Stimulated activated CD8-positive, alpha-beta memory T cell treated with anti-CD3 and anti-CD28 coated beads, Interleukin-4, amount 100 ng/mL, for 1 hour (primary cell): Measurements from ENCODE around the gene SPON1.
"Not testable (repeated sequence)": the region's sequence is repeated elsewhere in the genome, so short reads cannot be mapped to it uniquely, and the experiment has no call there.

Experiments
- DNase-seq, 2 donors: peaks; one replicate each; pipeline ENCODE4 v3.0.0-alpha.2; 2020; ENCODE audit warnings: low read depth in 2 of 2, low spot score in 1 of 2

SPON1 gene

GRCh38 chr11:14079797-14080196, 117.3 kb downstream of the SPON1 start:
- no peak for DNase-seq

GRCh38 chr11:14081581-14082231, 119.2 kb downstream of the SPON1 start:
- no peak for DNase-seq

- no peak for DNase-seq
Measured at GRCh38 chr11:14082338-14082737, 119.8 kb downstream of the SPON1 start.

- DNase-seq, result not testable (repeated sequence)
Measured at GRCh38 chr11:14088861-14089260, 126.3 kb downstream of the SPON1 start.

GRCh38 chr11:14089690-14090462, 127.4 kb downstream of the SPON1 start:
- DNase-seq, result no peak

- DNase-seq, result not testable (repeated sequence)
Measured at GRCh38 chr11:14090631-14091030, 128.1 kb downstream of the SPON1 start.

- no peak for DNase-seq
Measured at GRCh38 chr11:14093065-14093464, 130.5 kb downstream of the SPON1 start.

- DNase-seq, result no peak
Measured at GRCh38 chr11:14094481-14095037, 132.0 kb downstream of the SPON1 start.

- DNase-seq, result no peak
Measured at GRCh38 chr11:14095882-14096281, 133.4 kb downstream of the SPON1 start.

GRCh38 chr11:14096606-14097005, 134.1 kb downstream of the SPON1 start:
- no peak for DNase-seq

GRCh38 chr11:14101388-14101787, 138.9 kb downstream of the SPON1 start:
- no peak for DNase-seq

GRCh38 chr11:14102766-14103165, 140.2 kb downstream of the SPON1 start:
- no peak for DNase-seq

GRCh38 chr11:14105446-14105845, 142.9 kb downstream of the SPON1 start:
- no peak for DNase-seq

- DNase-seq, result no peak
Measured at GRCh38 chr11:14106303-14107049, 144.0 kb downstream of the SPON1 start.

- no peak for DNase-seq
Measured at GRCh38 chr11:14107050-14107430, 144.5 kb downstream of the SPON1 start.

- DNase-seq, result no peak
Measured at GRCh38 chr11:14109742-14110141, 147.2 kb downstream of the SPON1 start.

- DNase-seq, result no peak
Measured at GRCh38 chr11:14110629-14111028, 148.1 kb downstream of the SPON1 start.

- DNase-seq, result no peak
Measured at GRCh38 chr11:14111496-14111895, 149.0 kb downstream of the SPON1 start.

GRCh38 chr11:14112721-14113120, 150.2 kb downstream of the SPON1 start:
- DNase-seq, result no peak

GRCh38 chr11:14114269-14114668, 151.7 kb downstream of the SPON1 start:
- no peak for DNase-seq

GRCh38 chr11:14114786-14115185, 152.3 kb downstream of the SPON1 start:
- DNase-seq, result no peak

GRCh38 chr11:14117632-14118031, 155.1 kb downstream of the SPON1 start:
- no peak for DNase-seq
